GM10847 (cell line): ENCODE measurements around the gene PROK1.

ENCODE experiments used
- POLR2A ChIP-seq: IDR thresholded peaks from 2 replicates; pipeline ENCODE4 v1.6.1; 2011; ENCODE audit not compliant: insufficient read length; ENCODE audit errors: extremely low read depth

The PROK1 gene

GRCh38 chr1:110477445-110477957 lies 26.6 kb downstream of the PROK1 start:
- no peak for TF ChIP-seq POLR2A

GRCh38 chr1:110477967-110478640 lies 27.2 kb downstream of the PROK1 start:
- no peak for TF ChIP-seq POLR2A

- TF ChIP-seq POLR2A: no peak
These were observed 27.9 kb downstream of the PROK1 start for GRCh38 chr1:110478886-110479285.

GRCh38 chr1:110480356-110481096 lies 29.6 kb downstream of the PROK1 start:
- TF ChIP-seq POLR2A: no peak

GRCh38 chr1:110481968-110482623 lies 31.1 kb downstream of the PROK1 start:
- TF ChIP-seq POLR2A: no peak

- TF ChIP-seq POLR2A: no peak
These were observed 31.8 kb downstream of the PROK1 start for GRCh38 chr1:110482662-110483307.

- TF ChIP-seq POLR2A: no peak
These were observed 32.3 kb downstream of the PROK1 start for GRCh38 chr1:110483308-110483685.

GRCh38 chr1:110484801-110485200 lies 33.9 kb downstream of the PROK1 start:
- no peak for TF ChIP-seq POLR2A

- TF ChIP-seq POLR2A: no peak
These were observed 34.8 kb downstream of the PROK1 start for GRCh38 chr1:110485725-110486124.

GRCh38 chr1:110487726-110488125 lies 36.8 kb downstream of the PROK1 start:
- TF ChIP-seq POLR2A: no peak

- TF ChIP-seq POLR2A: no peak
These were observed 37.2 kb downstream of the PROK1 start for GRCh38 chr1:110488161-110488560.

GRCh38 chr1:110488867-110489266 lies 37.9 kb downstream of the PROK1 start:
- TF ChIP-seq POLR2A: no peak

GRCh38 chr1:110489406-110489805 lies 38.5 kb downstream of the PROK1 start:
- no peak for TF ChIP-seq POLR2A

GRCh38 chr1:110489973-110490542 lies 39.1 kb downstream of the PROK1 start:
- TF ChIP-seq POLR2A: no peak

GRCh38 chr1:110490791-110491451 lies 40.0 kb downstream of the PROK1 start:
- TF ChIP-seq POLR2A: no peak
